Superior temporal gyrus (tissue), 1 donor: ENCODE measurements around the gene PET100.
"Not testable (repeated sequence)": the region's sequence is repeated elsewhere in the genome, so short reads cannot be mapped to it uniquely, and the experiment has no call there.

Source experiments
- DNase-seq: peaks from one replicate; pipeline ENCODE4 v3.0.0-alpha.2; 2016; ENCODE audit errors: extremely low spot score

The PET100 gene

DNA sequence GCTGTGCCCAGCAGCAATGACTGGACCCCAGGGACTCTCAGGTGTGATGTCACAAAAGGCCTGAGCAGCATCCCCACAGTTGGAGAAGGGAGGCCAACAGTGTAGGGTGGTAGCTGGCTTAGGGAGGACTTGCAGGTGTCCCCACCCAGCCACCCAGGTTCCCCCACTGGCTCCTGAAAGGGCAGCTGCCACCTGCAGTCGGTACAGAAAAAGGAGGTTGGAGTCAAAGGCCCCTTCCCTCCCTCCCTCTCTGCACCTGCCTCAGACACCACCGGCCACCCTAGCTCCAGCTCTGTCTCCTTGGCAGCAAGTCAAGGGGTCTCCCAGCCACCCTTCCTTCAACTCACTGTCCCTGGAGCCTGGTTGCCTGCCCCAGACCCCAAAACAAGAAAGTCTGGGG is 4.1 kb downstream of the PET100 start, which contains the start of gene PCP2:
TSS of gene PCP2 (minus strand) at position 22 of the 400 bp plus-strand sequence. CDS start 262 bp downstream, outside the sequence.
- no peak for DNase-seq

DNA sequence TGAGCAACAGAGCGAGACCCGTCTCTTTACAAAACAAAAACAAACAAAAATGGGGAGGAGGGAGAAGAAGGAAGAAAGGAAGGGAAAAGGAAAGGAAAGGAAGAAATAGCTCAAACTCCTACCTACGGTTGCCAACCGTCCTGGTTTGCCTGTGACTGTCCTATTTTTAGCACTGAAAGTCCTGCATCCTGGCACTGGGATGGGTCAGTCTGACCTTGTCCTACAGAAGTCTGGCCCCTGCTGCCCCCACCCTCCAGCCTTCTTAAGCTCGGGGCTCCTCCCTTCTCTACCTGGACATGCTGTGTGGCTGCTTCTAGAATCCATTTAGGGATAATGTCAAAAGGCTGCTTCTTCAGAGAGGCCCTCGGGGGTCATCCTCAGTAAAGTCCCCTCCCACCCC is 6.1 kb downstream of the PET100 start:
- DNase-seq: no peak

DNA sequence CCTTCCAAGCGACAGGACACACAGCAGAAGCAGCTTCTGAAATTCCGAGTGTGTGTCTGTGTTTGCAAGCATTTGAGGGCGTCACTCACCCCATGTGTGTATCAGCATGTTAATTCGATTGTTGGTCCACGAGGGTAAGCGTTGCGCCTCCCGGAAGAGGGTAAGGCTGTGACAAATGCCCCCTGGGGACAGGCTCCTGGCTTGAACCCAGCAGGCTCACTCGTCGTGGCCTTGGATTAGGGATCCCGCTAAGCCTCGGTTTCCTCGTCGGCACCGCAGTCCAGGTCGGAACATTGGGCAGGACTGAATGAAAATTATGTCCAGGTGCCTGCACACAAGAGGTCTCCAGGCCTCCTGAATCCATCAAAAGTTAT is 6.7 kb downstream of the PET100 start:
- DNase-seq: no peak

DNA sequence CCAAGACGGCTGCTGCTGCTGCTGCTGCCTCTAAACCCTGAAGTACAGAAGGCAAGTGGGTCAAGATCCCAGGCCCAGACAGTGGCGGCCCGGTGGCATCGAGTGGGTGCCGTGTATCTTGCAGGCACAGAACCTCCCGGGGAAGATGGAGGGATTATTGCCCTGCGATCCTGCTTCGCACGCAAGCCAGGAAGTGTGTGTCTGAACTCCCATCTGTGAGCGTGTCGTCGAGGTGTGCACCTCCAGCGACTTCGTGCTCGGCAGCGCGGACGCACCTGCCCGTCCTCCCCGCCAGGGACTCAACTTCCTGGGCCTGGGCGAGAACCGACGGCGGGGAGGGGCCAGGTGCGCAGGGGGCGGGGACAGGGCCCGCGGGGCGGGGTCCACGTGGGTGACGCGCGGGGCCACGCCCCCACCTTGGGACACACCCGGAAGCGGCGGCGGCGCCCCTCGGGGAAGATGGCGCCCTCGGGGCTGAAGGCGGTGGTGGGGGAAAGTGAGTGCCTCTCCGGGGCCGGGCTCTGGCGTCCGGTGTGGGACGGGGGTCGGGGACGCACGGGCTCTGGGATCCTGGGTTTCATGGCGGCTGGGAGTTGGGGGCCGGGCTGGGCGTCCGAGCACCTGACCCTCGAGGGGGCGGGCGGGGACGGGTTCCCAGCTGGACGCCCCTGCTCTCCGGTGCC is 7.2 kb downstream of the PET100 start, which contains the start of gene STXBP2:
TSS of gene STXBP2 (plus strand) at position 420 of the 683 bp plus-strand sequence. CDS start at position 460, 40 bp downstream.
- DNase-seq: no peak

DNA sequence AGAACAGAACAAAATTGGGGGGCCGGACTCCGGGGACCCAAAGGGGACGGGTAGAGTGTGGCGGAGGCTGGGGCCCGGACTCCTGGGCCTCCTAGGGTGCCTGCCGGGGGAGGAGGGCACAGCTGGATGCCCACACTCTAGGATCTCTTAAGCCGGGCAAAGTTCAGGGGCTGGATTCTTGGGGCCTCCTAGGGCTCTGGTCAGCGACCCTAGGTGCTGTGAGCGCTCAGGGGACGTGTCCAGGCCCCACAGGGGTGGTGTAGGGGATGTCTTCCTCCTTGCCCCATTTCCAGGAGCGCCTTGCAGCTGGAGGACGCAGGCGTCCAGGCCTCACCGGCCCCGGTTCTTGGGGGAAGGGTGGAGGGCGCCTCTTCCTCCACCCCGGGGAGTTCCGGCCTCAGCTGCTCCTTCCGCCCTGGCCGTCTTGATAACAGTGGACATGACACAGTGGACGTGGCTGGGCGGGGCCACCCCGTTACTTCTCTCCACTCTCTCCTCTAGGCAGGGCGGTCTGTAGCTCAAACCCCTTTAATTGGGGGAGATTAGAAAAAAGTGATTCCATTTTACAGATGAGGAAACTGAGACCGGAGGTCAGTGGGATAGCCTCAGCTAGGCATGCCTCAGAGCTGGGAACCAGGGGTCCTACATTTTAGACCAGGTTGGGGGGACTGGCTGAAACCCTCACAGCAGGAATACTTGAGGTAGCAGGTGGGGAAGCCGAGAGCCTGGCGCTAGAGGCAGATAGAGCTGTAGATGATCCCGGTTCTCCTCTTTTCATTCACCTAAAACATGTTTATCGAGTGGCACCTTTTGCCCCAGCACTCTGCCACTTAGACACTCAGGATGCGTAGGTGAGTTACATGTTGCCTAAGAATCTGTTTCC is 8.0 kb downstream of the PET100 start:
- no peak for DNase-seq

DNA sequence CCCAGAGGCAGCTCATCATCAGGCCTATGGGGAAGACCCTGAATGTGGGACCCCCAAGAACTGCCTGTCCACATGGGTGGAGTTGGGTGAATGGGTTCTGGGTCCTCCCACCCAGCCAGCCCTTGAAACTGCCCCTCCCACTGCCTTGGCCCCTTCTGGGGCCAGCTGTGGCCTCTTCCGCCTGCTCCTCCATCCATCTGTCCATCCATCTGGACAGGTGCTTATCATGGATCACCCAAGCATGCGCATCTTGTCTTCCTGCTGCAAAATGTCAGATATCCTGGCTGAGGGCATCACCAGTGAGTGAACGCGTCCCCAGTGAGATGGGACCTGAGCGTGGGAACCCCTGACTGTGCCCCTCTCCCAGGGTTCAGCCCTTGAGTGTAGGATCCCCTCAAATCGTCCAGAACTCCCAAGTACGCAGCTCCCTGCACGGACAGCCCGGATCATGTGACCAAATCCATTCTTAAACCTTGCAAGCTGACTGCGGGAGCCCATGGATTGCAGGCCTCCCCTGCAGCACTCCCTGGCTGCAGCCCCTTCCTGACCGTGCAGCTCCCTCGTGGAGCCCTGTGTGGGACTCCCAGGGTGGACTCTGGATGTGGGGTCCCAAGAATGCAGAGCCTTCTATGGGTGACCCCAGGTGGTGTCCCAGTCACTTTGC is 9.3 kb downstream of the PET100 start:
- DNase-seq: no peak

DNA sequence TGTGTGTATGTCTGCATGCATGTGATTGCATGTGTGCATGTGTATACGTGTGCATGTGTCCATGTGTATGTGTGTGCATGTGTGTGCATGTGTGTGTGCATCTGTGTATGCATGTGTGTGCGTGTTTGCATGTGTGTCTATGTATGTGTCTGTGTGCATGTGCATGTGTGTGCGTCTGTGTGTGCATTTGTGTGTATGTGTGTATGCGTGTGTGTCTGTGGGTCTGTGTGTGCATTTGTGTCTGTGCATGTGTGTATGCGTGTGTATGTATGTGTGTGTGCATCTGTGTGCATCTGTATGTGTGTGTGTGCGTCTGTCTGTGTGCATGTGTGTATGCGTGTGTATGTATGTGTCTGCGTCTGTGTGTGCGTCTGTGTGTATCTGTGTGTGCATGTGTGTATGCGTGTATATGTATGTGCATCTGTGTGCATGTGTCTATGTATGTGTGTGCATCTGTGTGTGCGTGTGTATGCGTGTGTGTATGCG is 10.3 kb downstream of the PET100 start:
- no peak for DNase-seq

DNA sequence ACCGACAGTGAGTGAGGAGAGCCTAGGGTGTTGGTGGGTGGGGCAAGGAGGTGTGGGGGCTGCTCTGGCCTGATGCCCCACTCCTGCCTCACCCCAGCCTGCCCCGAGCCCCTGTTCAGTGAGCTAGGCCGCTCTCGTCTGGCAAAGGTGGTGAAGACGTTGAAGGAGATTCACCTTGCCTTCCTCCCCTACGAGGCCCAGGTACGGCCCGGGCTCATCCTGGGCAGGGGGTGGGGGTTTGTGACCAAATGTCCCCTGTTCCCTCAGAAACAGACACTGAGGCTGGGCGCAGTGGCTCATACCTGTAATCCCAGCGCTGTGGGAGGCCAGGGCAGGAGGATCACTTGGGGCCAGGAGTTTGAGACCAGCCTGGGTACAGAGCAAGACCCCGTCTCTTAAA is 11.2 kb downstream of the PET100 start:
- DNase-seq: no peak

DNA sequence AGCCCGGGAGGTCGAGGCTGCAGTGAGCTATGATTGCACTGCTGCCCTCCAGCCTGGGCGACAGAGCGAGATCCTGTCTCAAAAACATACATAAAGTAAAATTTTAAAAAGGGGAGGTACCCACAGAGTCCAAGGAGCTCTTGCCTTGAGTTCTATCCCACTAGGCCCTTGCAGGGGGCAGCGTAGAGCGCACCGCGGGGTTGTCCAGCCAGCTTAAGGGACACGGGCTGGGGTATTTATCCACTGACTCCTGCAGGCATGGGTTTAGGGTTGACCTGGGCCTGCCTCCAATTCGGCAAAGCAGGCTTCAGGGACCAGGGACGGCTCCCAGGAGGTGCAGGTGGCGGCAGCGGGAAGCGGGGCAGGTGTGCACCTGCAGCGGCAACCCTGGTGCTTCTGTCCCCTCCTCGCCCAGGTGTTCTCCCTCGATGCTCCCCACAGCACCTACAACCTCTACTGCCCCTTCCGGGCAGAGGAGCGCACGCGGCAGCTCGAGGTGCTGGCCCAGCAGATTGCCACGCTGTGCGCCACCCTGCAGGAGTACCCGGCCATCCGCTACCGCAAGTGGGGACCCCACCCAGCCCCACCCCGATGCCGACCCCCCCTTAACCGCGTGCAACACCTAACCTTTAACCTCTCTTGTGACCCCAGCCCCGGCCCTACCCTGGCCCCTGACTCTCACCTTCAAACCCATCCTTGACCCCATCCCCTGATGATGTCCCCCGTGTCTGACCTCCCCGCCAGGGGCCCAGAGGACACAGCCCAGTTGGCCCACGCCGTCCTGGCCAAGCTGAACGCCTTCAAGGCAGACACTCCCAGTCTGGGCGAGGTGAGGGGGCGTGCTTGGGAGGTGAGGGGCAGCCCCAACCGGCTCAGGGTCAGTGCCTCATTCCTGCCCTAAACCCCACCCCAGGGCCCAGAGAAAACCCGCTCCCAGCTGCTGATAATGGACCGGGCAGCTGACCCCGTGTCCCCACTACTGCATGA is 12.0 kb downstream of the PET100 start:
- DNase-seq: no peak

DNA sequence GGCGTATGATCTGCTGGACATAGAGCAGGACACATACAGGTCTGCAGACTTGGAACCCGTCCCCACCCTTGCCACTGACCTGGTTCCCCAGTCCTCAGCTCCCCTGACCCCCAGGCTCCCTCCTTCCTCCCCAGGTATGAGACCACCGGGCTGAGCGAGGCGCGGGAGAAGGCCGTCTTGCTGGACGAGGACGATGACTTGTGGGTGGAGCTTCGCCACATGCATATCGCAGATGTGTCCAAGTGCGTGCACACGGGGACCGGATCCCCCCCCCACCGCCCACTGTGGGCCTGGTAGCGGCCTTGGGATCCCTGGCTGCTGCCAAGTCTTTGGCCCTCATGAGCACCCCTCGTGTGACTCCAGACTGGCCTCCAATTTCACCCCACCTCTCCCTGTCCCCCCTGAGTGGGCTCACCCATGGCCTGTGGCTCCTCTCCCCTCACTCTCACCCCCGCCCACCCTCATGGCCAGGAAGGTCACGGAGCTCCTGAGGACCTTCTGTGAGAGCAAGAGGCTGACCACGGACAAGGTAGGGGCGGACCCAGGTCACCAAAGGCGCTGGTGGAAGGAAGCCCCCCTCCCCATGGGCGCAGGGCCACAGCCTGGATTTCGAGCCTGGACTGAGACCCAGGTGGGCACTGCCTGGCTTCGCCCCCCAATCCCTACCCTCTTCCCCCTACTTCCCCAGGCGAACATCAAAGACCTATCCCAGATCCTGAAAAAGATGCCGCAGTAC is 12.9 kb downstream of the PET100 start:
- DNase-seq: no peak

DNA sequence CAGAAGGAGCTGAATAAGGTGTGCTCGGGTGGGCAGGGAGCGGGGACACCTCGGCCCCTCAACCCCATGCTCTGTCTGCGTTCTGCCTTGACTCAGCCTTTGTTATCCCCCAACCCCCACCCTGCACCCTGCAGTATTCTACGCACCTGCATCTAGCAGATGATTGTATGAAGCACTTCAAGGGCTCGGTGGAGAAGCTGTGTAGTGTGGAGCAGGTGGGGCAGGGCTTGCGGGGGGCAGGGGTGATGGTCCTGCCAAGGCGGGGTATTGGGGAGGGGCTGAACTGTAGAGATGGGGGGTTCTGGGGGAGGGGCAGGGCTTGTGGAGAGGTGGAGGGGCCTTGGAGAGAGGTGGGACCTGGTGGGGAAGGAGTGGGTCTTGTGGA is 13.4 kb downstream of the PET100 start:
- DNase-seq: no peak

DNA sequence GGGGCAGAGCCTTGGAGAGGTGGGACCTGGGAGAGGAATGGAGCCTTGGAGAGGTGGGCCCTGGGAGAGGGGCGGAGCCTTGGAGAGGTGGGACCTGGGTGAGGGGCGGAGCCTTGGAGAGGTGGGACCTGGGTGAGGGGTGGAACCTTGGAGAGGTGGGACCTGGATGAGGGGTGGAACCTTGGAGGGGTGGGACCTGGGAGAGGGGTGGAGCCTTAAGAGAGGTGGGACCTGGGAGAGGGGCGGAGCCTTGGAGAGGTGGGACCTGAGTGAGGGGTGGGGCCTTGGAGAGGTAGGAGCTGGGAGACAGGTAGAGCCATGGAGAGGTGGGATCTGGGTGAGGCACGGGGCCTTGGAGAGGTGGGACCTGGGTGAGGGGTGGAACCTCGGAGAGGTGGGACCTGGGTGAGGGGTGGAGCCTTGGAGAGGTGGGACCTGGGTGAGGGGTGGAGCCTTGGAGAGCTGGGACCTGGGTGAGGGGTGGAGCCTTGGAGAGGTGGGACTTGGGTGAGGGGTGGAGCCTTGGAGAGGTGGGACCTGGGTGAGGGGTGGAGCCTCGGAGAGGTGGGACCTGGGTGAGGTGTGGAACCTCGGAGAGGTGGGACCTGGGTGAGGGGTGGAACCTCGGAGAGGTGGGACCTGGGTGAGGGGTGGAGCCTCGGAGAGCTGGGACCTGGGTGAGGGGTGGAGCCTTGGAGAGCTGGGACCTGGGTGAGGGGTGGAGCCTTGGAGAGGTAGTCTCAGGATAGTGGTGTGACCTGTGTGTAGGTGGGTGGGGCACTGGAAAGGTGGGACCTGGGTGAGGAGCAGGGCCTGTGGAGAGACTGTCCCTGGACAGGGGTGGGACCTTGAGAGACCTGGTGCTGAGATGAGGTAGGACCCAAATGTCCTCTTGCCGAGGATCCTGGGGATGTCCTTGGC is 14.3 kb downstream of the PET100 start:
- not testable (repeated sequence) for DNase-seq

DNA sequence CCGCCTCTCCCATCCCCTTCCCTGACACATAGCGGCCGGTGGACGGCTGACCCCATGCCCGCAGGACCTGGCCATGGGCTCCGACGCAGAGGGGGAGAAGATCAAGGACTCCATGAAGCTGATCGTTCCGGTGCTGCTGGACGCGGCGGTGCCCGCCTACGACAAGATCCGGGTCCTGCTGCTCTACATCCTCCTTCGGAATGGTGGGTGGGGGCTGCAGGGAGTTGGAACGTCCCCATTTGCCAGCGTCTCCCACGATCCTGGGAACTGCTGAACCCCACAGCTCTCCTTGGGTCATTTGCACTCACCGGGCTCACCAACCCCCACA is 14.9 kb downstream of the PET100 start:
- no peak for DNase-seq

DNA sequence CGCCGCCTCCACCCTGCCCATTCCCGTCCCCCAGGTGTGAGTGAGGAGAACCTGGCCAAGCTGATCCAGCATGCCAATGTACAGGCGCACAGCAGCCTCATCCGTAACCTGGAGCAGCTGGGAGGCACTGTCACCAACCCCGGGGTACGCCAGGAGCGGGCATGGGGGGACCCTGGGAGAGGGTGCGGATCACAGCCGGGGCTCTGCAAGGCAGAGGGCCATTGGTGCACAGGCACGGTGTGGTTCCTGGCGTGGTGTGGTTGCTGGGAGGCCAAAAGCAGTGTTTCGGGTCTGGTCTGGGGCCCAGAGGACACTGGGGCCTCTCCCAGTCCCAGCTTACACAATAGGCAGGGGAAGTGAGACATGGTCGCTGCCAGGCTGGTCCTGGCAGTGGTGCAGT is 15.6 kb downstream of the PET100 start:
- DNase-seq: no peak

DNA sequence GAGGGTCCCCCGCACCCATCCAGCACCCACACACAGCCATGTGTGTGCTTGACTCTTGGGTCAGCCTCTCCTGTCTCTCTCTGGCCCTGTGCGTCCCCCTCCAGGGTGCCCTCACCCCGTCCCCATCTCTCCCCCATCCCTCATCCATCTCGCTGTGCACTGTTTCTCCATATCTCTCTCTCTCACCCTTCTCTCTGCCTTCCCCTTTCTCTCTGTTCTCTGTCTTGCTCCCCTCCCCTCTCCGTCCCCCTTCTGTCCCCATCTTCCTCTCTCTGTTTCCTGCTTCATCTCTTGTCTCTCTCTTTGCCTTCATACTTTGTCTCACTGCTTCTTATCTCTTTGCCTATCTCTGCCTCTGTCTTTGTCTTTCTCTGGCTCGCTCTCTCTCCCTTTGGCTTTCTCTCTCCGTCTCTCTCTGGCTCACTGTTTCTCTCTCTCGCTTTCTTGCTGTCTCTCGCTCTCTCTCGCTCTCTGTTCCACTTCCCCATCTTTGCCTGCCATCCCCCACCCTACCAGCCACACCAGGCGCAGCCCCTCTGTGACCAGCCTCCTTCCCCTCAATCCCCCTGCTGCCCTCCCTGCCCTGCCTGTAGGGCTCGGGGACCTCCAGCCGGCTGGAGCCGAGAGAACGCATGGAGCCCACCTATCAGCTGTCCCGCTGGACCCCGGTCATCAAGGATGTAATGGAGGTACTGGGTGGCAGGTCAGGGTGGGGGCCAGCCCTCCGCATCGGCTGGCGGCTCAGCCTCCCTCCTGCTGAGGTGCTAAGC is 16.2 kb downstream of the PET100 start:
- DNase-seq: no peak

DNA sequence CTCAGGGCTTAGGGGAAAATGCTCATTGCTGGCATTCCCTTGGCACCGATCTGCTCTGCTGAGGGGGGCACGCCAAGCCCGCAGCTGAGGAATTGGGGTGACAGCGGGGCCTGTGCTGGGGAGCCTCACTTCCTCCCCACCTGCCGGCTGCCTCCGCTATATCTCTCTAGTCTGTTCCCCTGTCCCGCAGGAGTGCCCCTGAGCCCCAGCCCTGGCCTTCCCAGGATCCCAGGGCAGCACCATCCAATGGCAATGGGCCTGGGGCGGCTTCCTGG is 16.8 kb downstream of the PET100 start:
- no peak for DNase-seq

DNA sequence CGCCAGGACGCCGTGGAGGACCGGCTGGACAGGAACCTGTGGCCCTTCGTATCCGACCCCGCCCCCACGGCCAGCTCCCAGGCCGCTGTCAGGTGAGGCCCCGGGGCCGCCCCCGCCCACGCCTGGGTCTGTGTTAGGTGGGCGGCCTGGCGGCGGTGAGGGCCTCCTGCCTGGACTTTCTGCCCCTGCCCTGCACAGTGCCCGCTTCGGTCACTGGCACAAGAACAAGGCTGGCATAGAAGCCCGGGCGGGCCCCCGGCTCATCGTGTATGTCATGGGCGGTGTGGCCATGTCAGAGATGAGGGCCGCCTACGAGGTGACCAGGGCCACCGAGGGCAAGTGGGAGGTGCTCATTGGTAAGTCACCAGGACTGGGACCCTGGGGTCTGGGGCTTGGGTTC is 17.6 kb downstream of the PET100 start:
- DNase-seq: no peak

DNA sequence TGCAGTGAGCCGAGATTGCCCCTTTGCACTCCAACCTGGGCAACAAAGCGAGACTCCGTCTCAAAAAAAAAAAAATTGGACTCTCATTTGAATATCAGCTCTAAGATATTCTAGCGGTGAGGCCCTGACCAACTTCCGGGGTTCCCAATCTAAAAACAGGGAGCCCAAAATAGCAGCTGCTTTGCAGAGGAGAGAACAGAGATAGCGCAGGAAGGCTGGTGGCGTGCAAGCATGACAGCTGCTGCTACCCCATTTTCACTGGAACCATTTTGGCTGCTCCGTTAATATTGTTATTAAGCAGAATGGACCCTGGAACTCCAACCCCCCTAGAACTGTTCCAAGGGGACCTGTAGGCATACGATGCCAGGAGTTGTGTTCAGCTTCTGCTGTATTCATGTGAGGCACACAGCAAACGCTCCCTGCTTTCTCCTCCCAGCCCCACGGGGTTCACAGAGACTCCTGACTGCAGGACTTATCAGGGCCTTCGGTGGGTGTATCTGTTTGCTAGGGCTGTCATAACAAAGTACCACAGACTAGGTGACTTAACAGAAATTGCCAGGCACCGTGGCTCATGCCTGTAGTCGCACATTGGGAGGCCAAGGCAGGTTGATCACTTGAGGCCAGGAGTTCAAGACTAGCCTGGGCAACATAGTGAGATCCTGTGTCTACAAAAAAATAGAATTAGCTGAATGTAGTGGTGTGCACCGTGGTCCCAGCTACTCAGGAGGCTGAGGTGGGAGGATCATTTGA is 18.8 kb downstream of the PET100 start:
- no peak for DNase-seq
